PFSK-1 (cell line): Measurements from ENCODE around the gene NOP58.

Experiments used
- POLR2AphosphoS5 ChIP-seq: IDR thresholded peaks from 2 replicates; pipeline ENCODE4 v1.6.1; 2012; ENCODE audit warnings: low read depth, mild to moderate bottlenecking, control low read depth, low read length, moderate library complexity
- TAF1 ChIP-seq: IDR thresholded peaks from 2 replicates; pipeline ENCODE4 v1.6.1; 2012; ENCODE audit warnings: low read length, control low read depth, borderline replicate concordance; ENCODE audit not compliant: insufficient read depth
- TF ChIP-seq, protein P1 (sequence below), 2 experiments: IDR thresholded peaks; 2 replicates each; pipeline versions ENCODE4 v1.6.1 to v1.8.0; 2011 to 2012; ENCODE audit warnings: low read depth in 2 of 2, low read length in 2 of 2, control low read depth in 1 of 2, inconsistent platforms in 1 of 2, mild to moderate bottlenecking in 1 of 2, moderate library complexity in 1 of 2; ENCODE audit not compliant: insufficient read depth in 1 of 2

- TF ChIP-seq POLR2AphosphoS5 (no peak), TAF1 (no peak)
- TF ChIP-seq, protein P1, sequence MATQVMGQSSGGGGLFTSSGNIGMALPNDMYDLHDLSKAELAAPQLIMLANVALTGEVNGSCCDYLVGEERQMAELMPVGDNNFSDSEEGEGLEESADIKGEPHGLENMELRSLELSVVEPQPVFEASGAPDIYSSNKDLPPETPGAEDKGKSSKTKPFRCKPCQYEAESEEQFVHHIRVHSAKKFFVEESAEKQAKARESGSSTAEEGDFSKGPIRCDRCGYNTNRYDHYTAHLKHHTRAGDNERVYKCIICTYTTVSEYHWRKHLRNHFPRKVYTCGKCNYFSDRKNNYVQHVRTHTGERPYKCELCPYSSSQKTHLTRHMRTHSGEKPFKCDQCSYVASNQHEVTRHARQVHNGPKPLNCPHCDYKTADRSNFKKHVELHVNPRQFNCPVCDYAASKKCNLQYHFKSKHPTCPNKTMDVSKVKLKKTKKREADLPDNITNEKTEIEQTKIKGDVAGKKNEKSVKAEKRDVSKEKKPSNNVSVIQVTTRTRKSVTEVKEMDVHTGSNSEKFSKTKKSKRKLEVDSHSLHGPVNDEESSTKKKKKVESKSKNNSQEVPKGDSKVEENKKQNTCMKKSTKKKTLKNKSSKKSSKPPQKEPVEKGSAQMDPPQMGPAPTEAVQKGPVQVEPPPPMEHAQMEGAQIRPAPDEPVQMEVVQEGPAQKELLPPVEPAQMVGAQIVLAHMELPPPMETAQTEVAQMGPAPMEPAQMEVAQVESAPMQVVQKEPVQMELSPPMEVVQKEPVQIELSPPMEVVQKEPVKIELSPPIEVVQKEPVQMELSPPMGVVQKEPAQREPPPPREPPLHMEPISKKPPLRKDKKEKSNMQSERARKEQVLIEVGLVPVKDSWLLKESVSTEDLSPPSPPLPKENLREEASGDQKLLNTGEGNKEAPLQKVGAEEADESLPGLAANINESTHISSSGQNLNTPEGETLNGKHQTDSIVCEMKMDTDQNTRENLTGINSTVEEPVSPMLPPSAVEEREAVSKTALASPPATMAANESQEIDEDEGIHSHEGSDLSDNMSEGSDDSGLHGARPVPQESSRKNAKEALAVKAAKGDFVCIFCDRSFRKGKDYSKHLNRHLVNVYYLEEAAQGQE (IDR thresholded peaks at IDR 0.05; ENCODE audit: insufficient read depth in 1 of 2, low read depth in 2 of 2, low read length in 2 of 2) = no peak
Observed at GRCh38 chr2:202289394-202290204, 24.0 kb downstream of the NOP58 start.
